Hepatocyte (in vitro differentiated cells): ENCODE results near the gene ENOX1. TPM values are rescaled to one million over a fixed set of nuclear protein-coding genes. Genes with fewer than 3 reads are reported as not detected.

Experiments
- DNase-seq: peaks from one replicate; pipeline ENCODE4 v3.0.0-alpha.2; 2016; ENCODE audit warnings: low spot score
- H2AFZ ChIP-seq: fragments of 200-600 bp; sonication (generic); 2 replicates; pipeline ENCODE4 v1.6.0; 2016; ENCODE audit warnings: antibody characterized with exemption, mild to moderate bottlenecking
- H3K27ac ChIP-seq: fragments of 200-600 bp; sonication (generic); 2 replicates; pipeline ENCODE4 v1.5.1; 2016; ENCODE audit warnings: mild to moderate bottlenecking
- H3K27me3 ChIP-seq: fragments of 200-600 bp; sonication (generic); 2 replicates; pipeline ENCODE4 v1.6.1; 2016
- H3K36me3 ChIP-seq: fragments of 200-600 bp; sonication (generic); replicated peaks from 2 replicates; pipeline ENCODE4 v1.5.1; 2016; ENCODE audit warnings: low read depth; ENCODE audit not compliant: insufficient read depth
- H3K4me1 ChIP-seq: fragments of 200-600 bp; sonication (generic); 2 replicates; pipeline ENCODE4 v1.5.1; 2016; ENCODE audit warnings: mild to moderate bottlenecking, moderate library complexity; ENCODE audit not compliant: insufficient read depth
- H3K4me2 ChIP-seq: fragments of 200-600 bp; sonication (generic); 2 replicates; pipeline ENCODE4 v1.6.0; 2016
- H3K4me3 ChIP-seq: fragments of 200-600 bp; sonication (generic); 2 replicates; pipeline ENCODE4 v1.5.1; 2016; ENCODE audit warnings: mild to moderate bottlenecking
- H3K79me2 ChIP-seq: fragments of 200-600 bp; sonication (generic); 2 replicates; pipeline ENCODE4 v1.6.0; 2017; ENCODE audit warnings: mild to moderate bottlenecking
- H3K9me2 ChIP-seq: fragments of 200-600 bp; sonication (generic); replicated peaks from 2 replicates; pipeline ENCODE4 v1.6.0; 2017; ENCODE audit warnings: mild to moderate bottlenecking; ENCODE audit not compliant: insufficient read depth
- H3K9me3 ChIP-seq: fragments of 200-600 bp; sonication (generic); 2 replicates; pipeline ENCODE4 v1.5.1; 2016; ENCODE audit warnings: low read depth, mild to moderate bottlenecking
- H4K20me1 ChIP-seq: fragments of 200-600 bp; sonication (generic); 2 replicates; pipeline ENCODE4 v1.6.0; 2016; ENCODE audit warnings: mild to moderate bottlenecking; ENCODE audit not compliant: insufficient read depth, poor library complexity, severe bottlenecking
- EZH2 ChIP-seq: fragments of 200-600 bp; sonication (generic); IDR thresholded peaks from 2 replicates; pipeline ENCODE4 v1.6.1; 2016; ENCODE audit warnings: antibody characterized with exemption, mild to moderate bottlenecking, borderline replicate concordance
- EZH2phosphoT487 ChIP-seq: fragments of 200-600 bp; sonication (generic); IDR thresholded peaks from one replicate; pipeline ENCODE4 v1.6.1; 2018; ENCODE audit warnings: antibody characterized with exemption, mild to moderate bottlenecking, low read depth, moderate library complexity; ENCODE audit not compliant: unreplicated experiment, severe bottlenecking
- WGBS: methylation state at CpG from one replicate; pipeline ENCODE4 v1.1.6; 2016; ENCODE audit warnings: low lambda C conversion rate; ENCODE audit errors: missing lambda C conversion rate; 5-methylcytosine and 5-hydroxymethylcytosine counted together
- polyA plus RNA-seq: library from polyadenylated mRNA; unstranded; fragments of >200 nt; fragmentation: Nextera tagmentation; extraction: Ambion mirVana; gene quantifications from 2 replicates; pipeline ENCODE4 v1.2.1, GENCODE V29; 2016
- total RNA-seq: library from RNA; depleted of rRNA; stranded (reverse); fragments of >200 nt; gene quantifications from 2 replicates; pipeline ENCODE4 v1.2.3, GENCODE V29; 2014
- TF ChIP-seq, protein P1 (sequence below): fragments of 200-600 bp; sonication (generic); IDR thresholded peaks from 2 replicates; pipeline ENCODE4 v1.5.1; 2016; ENCODE audit warnings: antibody characterized with exemption, mild to moderate bottlenecking; ENCODE audit not compliant: poor library complexity

Gene ENOX1
- total and polyA plus RNA-seq, 2 experiments from 2014 or later = 2.4 to 4.0 TPM

DNA sequence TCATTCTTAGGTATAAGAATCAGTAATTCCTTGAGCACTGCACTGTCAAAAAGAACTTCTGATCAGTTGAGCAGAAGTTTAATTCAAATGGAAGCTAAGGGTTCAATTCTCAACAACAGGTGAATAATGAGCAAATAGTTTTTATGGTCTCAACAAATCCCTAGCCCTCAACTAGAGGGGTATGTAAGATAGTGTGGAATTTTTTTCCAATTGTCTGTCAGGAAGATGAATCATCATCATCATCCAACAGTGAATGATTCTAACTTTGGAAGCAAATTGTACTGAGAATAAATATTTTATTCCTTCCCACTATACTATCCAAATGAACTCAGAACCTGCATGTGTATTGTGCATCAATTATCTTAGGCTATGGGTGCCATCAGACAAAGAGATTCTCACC, 372.7 kb downstream of the ENOX1 start:
- no peaks in the 10 kb centered on the region for H3K36me3 ChIP-seq
- no peaks in the 10 kb centered on the region for H4K20me1 ChIP-seq
- no peak overlapping the region for H3K4me3 ChIP-seq
- no peaks in the 10 kb centered on the region for H3K9me3 ChIP-seq
- H2AFZ ChIP-seq = no peak overlapping the region
- TF ChIP-seq EZH2phosphoT487 (no peak), EZH2 (no peak)
- TF ChIP-seq, protein P1, sequence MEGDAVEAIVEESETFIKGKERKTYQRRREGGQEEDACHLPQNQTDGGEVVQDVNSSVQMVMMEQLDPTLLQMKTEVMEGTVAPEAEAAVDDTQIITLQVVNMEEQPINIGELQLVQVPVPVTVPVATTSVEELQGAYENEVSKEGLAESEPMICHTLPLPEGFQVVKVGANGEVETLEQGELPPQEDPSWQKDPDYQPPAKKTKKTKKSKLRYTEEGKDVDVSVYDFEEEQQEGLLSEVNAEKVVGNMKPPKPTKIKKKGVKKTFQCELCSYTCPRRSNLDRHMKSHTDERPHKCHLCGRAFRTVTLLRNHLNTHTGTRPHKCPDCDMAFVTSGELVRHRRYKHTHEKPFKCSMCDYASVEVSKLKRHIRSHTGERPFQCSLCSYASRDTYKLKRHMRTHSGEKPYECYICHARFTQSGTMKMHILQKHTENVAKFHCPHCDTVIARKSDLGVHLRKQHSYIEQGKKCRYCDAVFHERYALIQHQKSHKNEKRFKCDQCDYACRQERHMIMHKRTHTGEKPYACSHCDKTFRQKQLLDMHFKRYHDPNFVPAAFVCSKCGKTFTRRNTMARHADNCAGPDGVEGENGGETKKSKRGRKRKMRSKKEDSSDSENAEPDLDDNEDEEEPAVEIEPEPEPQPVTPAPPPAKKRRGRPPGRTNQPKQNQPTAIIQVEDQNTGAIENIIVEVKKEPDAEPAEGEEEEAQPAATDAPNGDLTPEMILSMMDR = no peak
- no peaks in the 10 kb centered on the region for H3K9me2 ChIP-seq
- no peak overlapping the region for H3K27ac ChIP-seq
- no peaks in the 10 kb centered on the region for H3K79me2 ChIP-seq
- no peaks in the 10 kb centered on the region for H3K27me3 ChIP-seq
- no peak for DNase-seq
- H3K4me2 ChIP-seq = no peak overlapping the region
- no peaks in the 10 kb centered on the region for H3K4me1 ChIP-seq

DNA sequence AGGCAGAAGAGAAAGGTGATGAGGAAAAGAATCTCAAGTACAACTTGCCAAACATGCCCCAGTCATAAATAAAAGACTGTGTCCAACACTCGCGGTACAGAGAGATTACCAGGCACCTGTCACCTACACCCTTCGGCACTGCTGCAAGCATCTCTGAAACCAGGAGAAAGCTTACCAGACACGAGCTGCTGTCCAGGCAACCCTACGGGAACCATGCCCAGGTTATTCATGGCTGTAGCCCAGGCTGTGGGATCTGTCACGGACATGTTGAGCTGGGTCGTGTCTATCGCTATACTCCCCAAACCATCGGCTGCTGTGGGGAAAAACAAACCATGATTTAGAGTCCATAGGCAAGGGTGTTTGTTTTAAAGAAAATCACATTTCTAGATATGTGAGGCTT, 375.0 kb downstream of the ENOX1 start:
- Histone ChIP-seq H3K4me2 (no peak overlapping the region), H3K27me3 (no peaks in the 10 kb centered on the region), H3K4me1 (no peaks in the 10 kb centered on the region), H3K4me3 (no peak overlapping the region), H3K79me2 (no peaks in the 10 kb centered on the region), H2AFZ (no peak overlapping the region), H4K20me1 (no peaks in the 10 kb centered on the region), H3K9me2 (no peaks in the 10 kb centered on the region), H3K27ac (no peak overlapping the region), H3K36me3 (no peaks in the 10 kb centered on the region), H3K9me3 (no peaks in the 10 kb centered on the region)
- DNase-seq = no peak
- 67% methylated on average over 9 of the region's 9 CpGs for WGBS
- TF ChIP-seq, protein P1 = no peak
- TF ChIP-seq EZH2 = no peak
- TF ChIP-seq EZH2phosphoT487 = no peak

DNA sequence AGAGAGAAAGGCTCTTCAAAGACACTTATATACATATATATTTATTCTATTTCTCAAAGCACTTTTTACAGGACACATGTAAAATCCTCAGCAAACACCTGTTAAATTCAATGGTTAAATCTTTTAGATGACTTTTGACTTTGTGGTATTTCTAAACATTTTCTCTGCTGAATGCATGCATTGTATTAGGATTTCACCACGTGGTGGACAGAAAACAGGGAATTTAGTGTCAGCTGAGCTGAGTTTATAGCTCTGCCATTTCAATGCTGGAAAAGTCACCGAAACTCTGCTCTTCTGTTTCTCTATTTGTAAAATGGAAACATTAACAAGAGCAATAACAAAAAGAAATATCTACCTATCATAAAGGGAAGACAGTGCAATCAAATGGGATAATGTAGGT, 375.6 kb downstream of the ENOX1 start:
- no peaks in the 10 kb centered on the region for H3K27me3 ChIP-seq

More for the DNA sequence above, 375.6 kb downstream of the ENOX1 start:
- 58% methylated on average over 2 of the region's 2 CpGs for WGBS
- Histone ChIP-seq H2AFZ (no peak overlapping the region), H3K27ac (no peak overlapping the region), H3K79me2 (no peaks in the 10 kb centered on the region), H3K9me2 (no peaks in the 10 kb centered on the region), H3K4me2 (no peak overlapping the region), H3K36me3 (no peaks in the 10 kb centered on the region), H4K20me1 (no peaks in the 10 kb centered on the region), H3K4me3 (no peak overlapping the region), H3K4me1 (no peaks in the 10 kb centered on the region), H3K9me3 (no peaks in the 10 kb centered on the region)
- no peak for DNase-seq
- TF ChIP-seq, protein P1 = no peak
- no peak for TF ChIP-seq EZH2
- no peak for TF ChIP-seq EZH2phosphoT487
